Smooth muscle cell (in vitro differentiated cells): ENCODE measurements around the gene DLGAP1. TPM values are rescaled to one million over a fixed set of nuclear protein-coding genes. Genes with fewer than 3 reads are reported as not detected.

Source experiments
- DNase-seq: peaks from one replicate; lab custom pipeline; 2025; ENCODE audit not compliant: unreplicated experiment; lab: John Stamatoyannopoulos, UW
- H2AFZ ChIP-seq: fragments of 200-600 bp; sonication (generic); 2 replicates; pipeline ENCODE4 v1.6.0; 2016; ENCODE audit warnings: antibody characterized with exemption, low read depth, mild to moderate bottlenecking
- H3F3A ChIP-seq: fragments of 200-600 bp; sonication (generic); 2 replicates; pipeline ENCODE4 v1.6.0; 2017; ENCODE audit warnings: antibody characterized with exemption, low read depth
- H3K27ac ChIP-seq: fragments of 200-600 bp; sonication (generic); 2 replicates; pipeline ENCODE4 v1.5.1; 2016; ENCODE audit warnings: low read depth, mild to moderate bottlenecking
- H3K27me3 ChIP-seq: fragments of 200-600 bp; sonication (generic); 2 replicates; pipeline ENCODE4 v1.6.1; 2016; ENCODE audit warnings: low read depth, mild to moderate bottlenecking
- H3K36me3 ChIP-seq: fragments of 200-600 bp; sonication (generic); 2 replicates; pipeline ENCODE4 v1.5.1; 2016; ENCODE audit warnings: low read depth
- H3K4me1 ChIP-seq: fragments of 200-600 bp; sonication (generic); 2 replicates; pipeline ENCODE4 v1.5.1; 2016; ENCODE audit warnings: low read depth
- H3K4me2 ChIP-seq: fragments of 200-600 bp; sonication (generic); 2 replicates; pipeline ENCODE4 v1.6.0; 2016; ENCODE audit warnings: mild to moderate bottlenecking
- H3K4me3 ChIP-seq: fragments of 200-600 bp; sonication (generic); 2 replicates; pipeline ENCODE4 v1.5.1; 2016; ENCODE audit warnings: mild to moderate bottlenecking
- H3K79me2 ChIP-seq: fragments of 200-600 bp; sonication (generic); 2 replicates; pipeline ENCODE4 v1.6.0; 2016; ENCODE audit warnings: low read depth, mild to moderate bottlenecking
- H3K9ac ChIP-seq: fragments of 200-600 bp; sonication (generic); 2 replicates; pipeline ENCODE4 v1.6.0; 2016; ENCODE audit warnings: low read depth
- H3K9me3 ChIP-seq: fragments of 200-600 bp; sonication (generic); replicated peaks from 2 replicates; pipeline ENCODE4 v1.5.1; 2016; ENCODE audit warnings: low read depth
- H4K20me1 ChIP-seq: fragments of 200-600 bp; sonication (generic); 2 replicates; pipeline ENCODE4 v1.6.0; 2016; ENCODE audit warnings: low read depth
- WGBS: methylation state at CpG from one replicate; pipeline ENCODE4 v1.1.7; 2016; ENCODE audit warnings: low lambda C conversion rate; 5-methylcytosine and 5-hydroxymethylcytosine counted together
- polyA plus RNA-seq: library from polyadenylated mRNA; unstranded; fragments of >200 nt; fragmentation: Nextera tagmentation; extraction: Ambion mirVana; gene quantifications from 2 replicates; pipeline ENCODE4 v1.2.1, GENCODE V29; 2016
- total RNA-seq: library from RNA; depleted of rRNA; stranded (reverse); fragments of >200 nt; gene quantifications from 2 replicates; pipeline ENCODE4 v1.2.3, GENCODE V29; 2014
- TF ChIP-seq, protein P1 (sequence below): fragments of 200-600 bp; sonication (generic); IDR thresholded peaks from 2 replicates; pipeline ENCODE4 v1.5.1; 2017; ENCODE audit warnings: borderline replicate concordance, mild to moderate bottlenecking, antibody characterized with exemption; ENCODE audit not compliant: insufficient read depth, poor library complexity, severe bottlenecking

Gene DLGAP1
- total and polyA plus RNA-seq, 2 experiments from 2014 or later: 2.6 to 11.3 TPM

DNA sequence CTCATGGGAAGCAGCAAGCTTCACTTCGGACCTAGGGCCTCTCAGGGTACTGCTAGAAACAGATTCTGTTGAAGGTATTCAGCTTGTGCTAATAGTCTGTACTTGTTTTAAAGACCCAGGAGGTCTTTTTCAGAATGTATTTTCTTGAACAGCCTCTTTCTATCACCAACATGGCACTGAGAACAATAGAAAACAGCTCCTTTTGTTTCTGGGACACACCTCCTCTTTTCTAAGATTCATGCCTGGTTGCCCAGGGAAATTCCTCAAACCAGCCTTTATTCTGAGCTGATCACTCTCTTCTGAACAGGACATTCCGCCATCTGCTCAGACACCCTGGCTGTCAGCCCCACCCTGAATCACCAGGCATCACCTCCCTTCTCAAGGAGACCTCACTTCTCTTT, 615.5 kb downstream of the DLGAP1 start:
- 90% methylated on average over 2 of the region's 2 CpGs for WGBS
- H3K27me3 ChIP-seq: no peaks in the 10 kb centered on the region
- H3K4me3 ChIP-seq: no peak overlapping the region
- H3K4me1 ChIP-seq: peaks cover 53% of the 10 kb centered on the region
- H2AFZ ChIP-seq: no peak overlapping the region
- no peaks in the 10 kb centered on the region for H3K9me3 ChIP-seq
- H4K20me1 ChIP-seq: no peaks in the 10 kb centered on the region
- TF ChIP-seq, protein P1, sequence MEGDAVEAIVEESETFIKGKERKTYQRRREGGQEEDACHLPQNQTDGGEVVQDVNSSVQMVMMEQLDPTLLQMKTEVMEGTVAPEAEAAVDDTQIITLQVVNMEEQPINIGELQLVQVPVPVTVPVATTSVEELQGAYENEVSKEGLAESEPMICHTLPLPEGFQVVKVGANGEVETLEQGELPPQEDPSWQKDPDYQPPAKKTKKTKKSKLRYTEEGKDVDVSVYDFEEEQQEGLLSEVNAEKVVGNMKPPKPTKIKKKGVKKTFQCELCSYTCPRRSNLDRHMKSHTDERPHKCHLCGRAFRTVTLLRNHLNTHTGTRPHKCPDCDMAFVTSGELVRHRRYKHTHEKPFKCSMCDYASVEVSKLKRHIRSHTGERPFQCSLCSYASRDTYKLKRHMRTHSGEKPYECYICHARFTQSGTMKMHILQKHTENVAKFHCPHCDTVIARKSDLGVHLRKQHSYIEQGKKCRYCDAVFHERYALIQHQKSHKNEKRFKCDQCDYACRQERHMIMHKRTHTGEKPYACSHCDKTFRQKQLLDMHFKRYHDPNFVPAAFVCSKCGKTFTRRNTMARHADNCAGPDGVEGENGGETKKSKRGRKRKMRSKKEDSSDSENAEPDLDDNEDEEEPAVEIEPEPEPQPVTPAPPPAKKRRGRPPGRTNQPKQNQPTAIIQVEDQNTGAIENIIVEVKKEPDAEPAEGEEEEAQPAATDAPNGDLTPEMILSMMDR: no peak
- H3K79me2 ChIP-seq: no peaks in the 10 kb centered on the region
- H3K36me3 ChIP-seq: no peaks in the 10 kb centered on the region
- H3K4me2 ChIP-seq: no peak overlapping the region
- H3K27ac ChIP-seq: no peak overlapping the region
- no peak overlapping the region for H3K9ac ChIP-seq
- H3F3A ChIP-seq: no peaks in the 10 kb centered on the region
- no peak for DNase-seq

DNA sequence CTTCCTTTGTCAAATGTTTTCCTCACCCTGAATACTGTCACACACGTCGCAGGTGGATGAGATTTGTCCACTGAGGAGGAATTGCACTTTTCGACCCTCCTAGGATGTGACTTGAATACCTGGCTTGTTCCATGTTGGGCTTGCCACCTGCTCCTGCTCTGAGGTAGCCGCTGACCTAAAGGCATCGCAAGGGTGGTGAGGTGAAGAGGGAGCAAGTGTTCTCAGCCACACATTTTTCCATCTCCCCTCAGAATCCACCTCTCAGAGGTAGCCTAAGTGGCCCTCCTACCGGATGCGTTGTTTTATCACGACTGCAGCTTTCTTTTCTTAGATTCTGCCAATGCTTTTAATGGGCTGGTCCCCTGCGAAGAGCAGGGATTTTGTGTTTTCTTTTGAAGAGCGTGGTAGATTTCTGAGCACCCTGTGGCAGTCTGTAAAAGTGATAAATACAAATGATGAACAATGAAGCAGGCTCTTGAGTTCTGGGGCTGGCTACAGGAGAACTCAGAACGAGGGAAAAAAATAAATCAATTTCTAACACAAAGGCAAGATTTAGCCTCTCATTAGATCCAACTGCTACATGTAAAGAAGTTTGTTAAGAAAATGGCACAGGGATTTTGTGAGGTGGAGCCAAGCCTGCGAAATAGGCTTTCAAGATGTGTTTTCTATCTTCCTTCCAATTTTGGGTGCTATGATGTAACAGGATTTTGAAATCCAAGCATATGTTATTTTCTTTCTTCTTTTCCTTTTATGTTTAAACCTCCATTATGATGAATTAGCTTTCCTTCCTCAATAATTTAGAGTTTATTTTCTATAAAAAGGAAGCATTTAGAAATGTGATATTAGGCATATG, 618.4 kb downstream of the DLGAP1 start:
- H3K79me2 ChIP-seq: no peaks in the 10 kb centered on the region
- no peak overlapping the region for H3K4me2 ChIP-seq
- no peaks in the 10 kb centered on the region for H3F3A ChIP-seq
- H3K4me3 ChIP-seq: no peak overlapping the region
- no peaks in the 10 kb centered on the region for H3K9me3 ChIP-seq
- no peak overlapping the region for H3K9ac ChIP-seq
- H3K4me1 ChIP-seq: peaks cover 52% of the 10 kb centered on the region
- 82% methylated on average over 12 of the region's 12 CpGs for WGBS
- H3K27ac ChIP-seq: no peak overlapping the region
- H2AFZ ChIP-seq: no peak overlapping the region
- TF ChIP-seq, protein P1: no peak
- no peaks in the 10 kb centered on the region for H3K27me3 ChIP-seq
- H3K36me3 ChIP-seq: no peaks in the 10 kb centered on the region
- DNase-seq: no peak
- no peaks in the 10 kb centered on the region for H4K20me1 ChIP-seq

DNA sequence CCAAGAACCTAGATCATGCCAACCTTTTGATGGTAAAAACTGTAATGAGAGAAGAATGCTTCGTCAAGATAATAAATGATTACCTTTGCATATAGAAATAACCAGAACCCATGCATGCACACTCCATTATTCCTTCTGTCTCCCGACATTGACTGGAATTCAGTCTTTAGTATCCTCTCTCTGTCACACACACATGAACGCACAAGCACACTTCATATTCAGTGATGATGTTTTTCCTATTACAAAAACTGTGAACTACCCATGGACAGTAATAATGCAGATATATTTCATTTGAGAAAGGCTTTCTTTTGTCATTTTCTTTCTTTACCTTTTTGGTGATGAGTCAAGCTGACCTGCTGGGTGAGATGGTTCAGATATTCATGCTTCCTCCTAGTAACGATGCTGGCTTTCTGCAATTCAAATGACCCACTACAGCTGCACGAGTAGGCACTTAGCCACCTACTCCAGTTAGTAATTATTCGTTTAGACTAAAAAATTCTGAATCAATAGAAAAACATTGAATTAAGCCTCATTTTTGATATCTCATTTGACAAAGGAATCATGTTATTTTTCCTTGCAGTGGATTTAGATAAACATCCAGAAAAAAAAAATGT, 623.0 kb downstream of the DLGAP1 start:
- DNase-seq: no peak
- no peaks in the 10 kb centered on the region for H3K27me3 ChIP-seq
- 50% methylated on average over 6 of the region's 6 CpGs for WGBS

More for the DNA sequence above, 623.0 kb downstream of the DLGAP1 start:
- Histone ChIP-seq H3K4me2 (no peak overlapping the region), H4K20me1 (no peaks in the 10 kb centered on the region), H3K4me3 (no peak overlapping the region), H3K36me3 (no peaks in the 10 kb centered on the region), H3F3A (no peaks in the 10 kb centered on the region), H3K9ac (no peak overlapping the region), H3K79me2 (no peaks in the 10 kb centered on the region), H3K9me3 (no peaks in the 10 kb centered on the region), H3K27ac (no peak overlapping the region), H3K4me1 (peaks cover 18% of the 10 kb centered on the region), H2AFZ (no peak overlapping the region)
- TF ChIP-seq, protein P1: no peak
